Memory B cell (primary cell): ENCODE data around the gene CLEC4F.

ENCODE experiments used
- ATAC-seq: fragments of 150-1000 bp; cut with Tn5 transposase; 2 replicates; pipeline ENCODE4 v1.10.0; 2021; ENCODE audit warnings: low read depth, mild to moderate bottlenecking, moderate library complexity
- DNase-seq, 2 donors: peaks; one replicate each; pipeline ENCODE4 v3.0.0; 2022; ENCODE audit warnings: low spot score in 2 of 2
- H3K27ac Mint-ChIP-seq: one replicate; pipeline ENCODE4 v1.8.0; 2022; ENCODE audit warnings: mild to moderate bottlenecking, moderate library complexity, mixed read lengths
- H3K27me3 Mint-ChIP-seq: one replicate; pipeline ENCODE4 v1.8.0; 2022; ENCODE audit warnings: mixed read lengths
- H3K36me3 Mint-ChIP-seq: one replicate; pipeline ENCODE4 v1.8.0; 2022; ENCODE audit warnings: mild to moderate bottlenecking, mixed read lengths
- H3K4me1 Mint-ChIP-seq: one replicate; pipeline ENCODE4 v1.8.0; 2022; ENCODE audit warnings: mixed read lengths
- H3K4me3 Mint-ChIP-seq: one replicate; pipeline ENCODE4 v1.8.0; 2022; ENCODE audit warnings: mild to moderate bottlenecking, moderate library complexity, mixed read lengths
- H3K9me3 Mint-ChIP-seq: one replicate; pipeline ENCODE4 v1.8.0; 2022; ENCODE audit warnings: mixed read lengths

CLEC4F gene

DNA sequence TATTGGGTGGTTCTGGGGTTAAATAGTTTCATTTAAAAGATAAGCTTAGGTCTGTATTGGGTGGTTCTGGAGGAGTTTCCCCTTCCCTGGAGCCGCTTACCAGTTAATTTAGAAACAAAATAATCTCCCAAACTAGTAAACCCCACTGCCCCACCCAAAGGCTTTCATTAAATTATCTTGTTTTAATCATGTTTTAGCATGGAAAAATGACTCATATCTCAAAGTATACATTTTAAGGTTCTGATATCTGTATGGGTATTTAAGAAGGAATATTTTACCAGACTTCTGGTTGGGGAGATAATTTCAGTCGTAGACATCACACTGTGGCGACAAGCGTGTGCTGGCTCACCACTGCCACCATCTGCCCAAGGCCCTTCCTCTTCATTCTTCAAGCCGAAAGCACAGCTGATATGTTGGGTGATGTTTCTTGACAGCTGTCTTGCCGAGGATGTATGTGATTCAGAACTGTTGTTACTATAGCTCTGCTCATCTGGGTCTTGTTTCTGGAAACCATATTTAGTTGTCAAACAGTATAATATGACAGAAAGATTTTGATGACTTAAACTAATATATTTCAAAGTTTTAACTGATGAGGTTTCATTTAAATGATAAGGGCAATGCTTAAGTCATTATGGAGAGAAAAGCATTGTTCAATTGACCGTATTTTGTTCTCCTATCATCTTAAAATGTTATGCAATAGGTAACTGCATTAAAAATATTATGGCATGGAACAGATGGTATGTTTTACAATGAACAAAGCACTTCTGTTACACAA lies 35.1 kb downstream of the CLEC4F start:
- no peak for DNase-seq
- H3K9me3 Mint-ChIP-seq = no peaks in the 10 kb centered on the region
- H3K4me1 Mint-ChIP-seq = peaks cover 7% of the 10 kb centered on the region
- H3K36me3 Mint-ChIP-seq = no peaks in the 10 kb centered on the region
- ATAC-seq = peak; percentile 81
- H3K27ac Mint-ChIP-seq = no peak overlapping the region
- peaks cover 15% of the 10 kb centered on the region for H3K27me3 Mint-ChIP-seq
- H3K4me3 Mint-ChIP-seq = no peak overlapping the region

DNA sequence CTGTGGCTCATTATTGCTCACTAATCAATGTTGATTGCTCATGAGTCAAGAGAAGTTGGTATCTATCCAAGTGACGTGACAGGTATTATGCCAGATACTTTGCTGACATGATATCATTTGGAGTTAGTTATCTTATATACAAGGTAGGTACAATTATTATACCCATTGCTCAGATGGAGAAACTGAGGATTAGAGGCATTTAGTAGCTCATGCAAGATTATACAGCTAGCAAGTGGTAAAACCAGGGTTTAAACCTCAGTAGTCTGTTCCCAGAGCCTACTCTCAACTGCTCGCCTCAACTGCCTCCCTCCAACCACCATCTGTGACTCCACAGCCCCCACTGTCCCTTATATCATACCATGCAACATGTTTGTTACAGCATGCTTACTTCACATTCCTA lies 36.1 kb downstream of the CLEC4F start:
- H3K9me3 Mint-ChIP-seq = no peaks in the 10 kb centered on the region
- H3K4me1 Mint-ChIP-seq = peaks cover 3% of the 10 kb centered on the region
- no peaks in the 10 kb centered on the region for H3K36me3 Mint-ChIP-seq
- no peak for ATAC-seq
- no peak for DNase-seq
- H3K27me3 Mint-ChIP-seq = peaks cover 16% of the 10 kb centered on the region
- H3K4me3 Mint-ChIP-seq = no peak overlapping the region
- no peak overlapping the region for H3K27ac Mint-ChIP-seq

DNA sequence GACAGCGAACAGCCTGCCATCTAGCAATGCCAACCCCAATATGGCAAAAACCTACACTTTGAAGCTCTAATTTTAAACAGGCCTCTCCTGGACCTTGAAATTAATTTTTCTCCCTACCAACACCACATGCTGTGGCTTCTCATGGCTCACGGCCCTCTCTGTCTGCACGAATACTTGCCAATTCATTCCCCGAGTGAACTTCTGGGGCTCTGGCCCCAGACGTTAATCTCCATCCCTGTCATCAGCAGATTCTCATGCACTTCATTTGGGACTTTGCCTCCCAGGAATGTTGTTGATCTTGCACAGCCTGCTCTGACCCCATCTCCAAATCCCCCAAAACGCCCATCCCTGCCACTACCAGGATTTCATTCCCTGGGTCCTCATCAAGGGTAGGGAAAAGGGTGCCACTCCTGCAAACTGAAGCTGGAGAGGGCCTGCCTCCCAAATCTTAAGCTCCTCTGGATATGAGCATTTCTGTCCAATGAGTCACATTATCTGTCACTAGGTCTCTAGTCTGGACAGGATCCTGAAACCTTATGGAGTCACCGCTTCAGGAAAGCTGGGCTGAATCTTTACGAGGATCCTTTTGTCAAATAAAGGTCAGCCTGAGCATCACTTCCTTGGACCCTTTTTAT lies 40.4 kb downstream of the CLEC4F start:
- Mint-ChIP-seq H3K27ac (no peak overlapping the region), H3K9me3 (no peaks in the 10 kb centered on the region), H3K36me3 (no peaks in the 10 kb centered on the region), H3K4me3 (no peak overlapping the region), H3K27me3 (peaks cover 19% of the 10 kb centered on the region), H3K4me1 (no peaks in the 10 kb centered on the region)
- no peak for DNase-seq
- ATAC-seq = no peak

- Mint-ChIP-seq H3K27me3 (peaks cover 18% of the 10 kb centered on the region), H3K27ac (no peak overlapping the region), H3K36me3 (no peaks in the 10 kb centered on the region), H3K4me1 (no peaks in the 10 kb centered on the region), H3K4me3 (no peak overlapping the region), H3K9me3 (no peaks in the 10 kb centered on the region)
- DNase-seq (no peak), ATAC-seq (no peak)
These were observed 40.9 kb downstream of the CLEC4F start for GRCh38 chr2:70779491-70779890.

GRCh38 chr2:70778676-70779075 lies 41.7 kb downstream of the CLEC4F start:
- Mint-ChIP-seq H3K27ac (no peak overlapping the region), H3K9me3 (peaks cover 6% of the 10 kb centered on the region), H3K27me3 (peaks cover 22% of the 10 kb centered on the region), H3K4me3 (no peak overlapping the region), H3K4me1 (no peaks in the 10 kb centered on the region), H3K36me3 (peaks cover 4% of the 10 kb centered on the region)
- DNase-seq (no peak), ATAC-seq (no peak)

GRCh38 chr2:70777450-70777849 lies 42.9 kb downstream of the CLEC4F start:
- Mint-ChIP-seq H3K4me1 (no peaks in the 10 kb centered on the region), H3K4me3 (no peak overlapping the region), H3K27me3 (peaks cover 23% of the 10 kb centered on the region), H3K9me3 (peaks cover 7% of the 10 kb centered on the region), H3K36me3 (peaks cover 5% of the 10 kb centered on the region), H3K27ac (no peak overlapping the region)
- DNase-seq (no peak), ATAC-seq (no peak)

- DNase-seq (no peak), ATAC-seq (no peak)
- Mint-ChIP-seq H3K4me3 (no peak overlapping the region), H3K9me3 (peaks cover 7% of the 10 kb centered on the region), H3K27ac (no peak overlapping the region), H3K27me3 (peaks cover 23% of the 10 kb centered on the region), H3K36me3 (peaks cover 5% of the 10 kb centered on the region), H3K4me1 (no peaks in the 10 kb centered on the region)
These were observed 44.1 kb downstream of the CLEC4F start for GRCh38 chr2:70776266-70776665.

GRCh38 chr2:70775141-70775540 lies 45.3 kb downstream of the CLEC4F start:
- DNase-seq (no peak), ATAC-seq (no peak)
- Mint-ChIP-seq H3K4me1 (no peaks in the 10 kb centered on the region), H3K27ac (no peak overlapping the region), H3K36me3 (peaks cover 5% of the 10 kb centered on the region), H3K4me3 (no peak overlapping the region), H3K9me3 (peaks cover 7% of the 10 kb centered on the region), H3K27me3 (peaks cover 22% of the 10 kb centered on the region)

DNA sequence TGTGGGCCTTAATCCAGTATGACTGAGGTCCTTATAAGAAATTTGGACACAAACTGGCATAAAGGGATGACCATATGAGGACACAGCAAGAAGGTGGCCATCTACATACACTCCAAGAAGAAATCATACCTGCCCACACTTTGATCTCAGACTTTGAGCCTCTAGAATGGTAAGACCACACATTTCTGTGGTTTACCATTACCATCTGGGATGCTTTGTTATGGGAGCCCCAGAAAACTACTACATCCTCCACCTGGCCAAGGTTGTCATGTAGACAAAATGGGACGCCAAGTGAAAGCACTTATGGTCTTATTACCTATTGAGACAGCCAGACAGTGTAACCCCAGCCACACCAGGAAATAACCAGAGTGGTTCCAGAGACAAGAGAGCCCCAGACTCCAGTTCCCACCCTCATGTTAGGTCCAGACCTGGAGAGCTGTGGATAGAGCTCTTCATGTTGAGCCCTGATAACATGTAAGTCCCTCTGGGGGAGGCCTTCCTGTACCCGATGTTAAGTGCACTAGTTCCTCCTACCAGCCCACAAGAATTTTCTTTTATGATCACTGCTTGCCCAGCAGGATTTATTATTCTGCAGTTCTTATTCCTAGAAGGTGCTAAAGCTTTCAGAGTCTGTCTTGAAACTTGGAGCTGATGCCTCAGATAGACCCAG lies 47.8 kb downstream of the CLEC4F start:
- peaks cover 7% of the 10 kb centered on the region for H3K9me3 Mint-ChIP-seq
- DNase-seq (no peak), ATAC-seq (no peak)
- peaks cover 5% of the 10 kb centered on the region for H3K36me3 Mint-ChIP-seq
- H3K4me1 Mint-ChIP-seq = peaks cover 4% of the 10 kb centered on the region
- H3K4me3 Mint-ChIP-seq = no peak overlapping the region
- H3K27ac Mint-ChIP-seq = no peak overlapping the region
- peaks cover 18% of the 10 kb centered on the region for H3K27me3 Mint-ChIP-seq

GRCh38 chr2:70771446-70771845 lies 49.0 kb downstream of the CLEC4F start:
- no peak overlapping the region for H3K4me3 Mint-ChIP-seq
- H3K27me3 Mint-ChIP-seq = peaks cover 18% of the 10 kb centered on the region
- no peak overlapping the region for H3K27ac Mint-ChIP-seq
- DNase-seq = no peak
- no peak for ATAC-seq
- peaks cover 7% of the 10 kb centered on the region for H3K9me3 Mint-ChIP-seq
- H3K4me1 Mint-ChIP-seq = peaks cover 7% of the 10 kb centered on the region
- peaks cover 5% of the 10 kb centered on the region for H3K36me3 Mint-ChIP-seq

DNA sequence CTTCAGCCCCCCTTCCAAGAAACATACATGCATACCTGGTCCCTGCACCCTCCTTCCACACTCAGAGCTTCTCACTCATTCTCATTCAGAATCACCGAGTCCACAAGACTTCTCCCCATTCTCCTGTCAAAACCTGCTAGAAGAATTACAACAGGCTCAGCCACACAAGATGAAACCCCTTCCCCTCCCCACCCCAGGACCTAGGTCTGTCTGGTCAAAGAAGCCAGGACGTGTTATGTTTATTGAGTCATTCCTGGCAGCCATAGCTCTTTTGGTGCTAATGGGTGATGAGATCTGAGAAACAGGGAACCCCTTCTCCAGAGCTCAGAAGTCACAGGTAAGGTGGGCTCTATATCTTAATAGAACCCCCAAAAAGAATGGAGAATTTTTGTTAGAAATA lies 50.9 kb downstream of the CLEC4F start:
- no peak for DNase-seq
- ATAC-seq = no peak
- Mint-ChIP-seq H3K27ac (no peak overlapping the region), H3K36me3 (peaks cover 5% of the 10 kb centered on the region), H3K9me3 (peaks cover 7% of the 10 kb centered on the region), H3K4me3 (peak overlapping the region; percentile 81), H3K27me3 (peaks cover 10% of the 10 kb centered on the region), H3K4me1 (peaks cover 13% of the 10 kb centered on the region)

DNA sequence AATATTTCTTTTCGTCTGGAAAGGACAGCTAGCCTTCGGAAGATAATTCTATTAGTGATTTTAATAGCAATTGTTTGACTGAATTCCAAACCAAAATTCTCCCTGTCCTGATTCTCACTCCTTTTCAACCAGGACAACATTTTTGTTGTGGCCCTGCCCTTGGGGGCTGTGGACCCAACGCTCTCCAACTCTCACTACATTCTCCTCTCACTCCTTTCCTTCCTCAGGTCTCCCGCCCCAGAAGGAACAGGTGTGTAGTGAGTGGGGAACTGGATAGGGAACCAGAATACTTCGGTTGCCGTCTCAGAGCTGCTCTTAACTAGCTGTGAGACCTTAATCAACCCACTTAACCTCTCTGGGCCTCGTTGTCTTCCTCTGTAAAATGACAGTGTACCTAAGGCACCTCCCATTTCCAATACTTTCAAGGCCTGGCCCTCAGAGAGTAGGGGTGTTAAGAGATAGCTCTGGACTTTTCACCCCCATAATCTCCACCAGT lies 51.8 kb downstream of the CLEC4F start:
- no peak for ATAC-seq
- peaks cover 13% of the 10 kb centered on the region for H3K4me1 Mint-ChIP-seq
- peaks cover under 1% of the 10 kb centered on the region for H3K36me3 Mint-ChIP-seq
- peaks cover under 1% of the 10 kb centered on the region for H3K9me3 Mint-ChIP-seq
- H3K4me3 Mint-ChIP-seq = peak overlapping the region; percentile 81
- peaks cover 5% of the 10 kb centered on the region for H3K27me3 Mint-ChIP-seq
- peak overlapping the region; percentile 90 for H3K27ac Mint-ChIP-seq
- no peak for DNase-seq

DNA sequence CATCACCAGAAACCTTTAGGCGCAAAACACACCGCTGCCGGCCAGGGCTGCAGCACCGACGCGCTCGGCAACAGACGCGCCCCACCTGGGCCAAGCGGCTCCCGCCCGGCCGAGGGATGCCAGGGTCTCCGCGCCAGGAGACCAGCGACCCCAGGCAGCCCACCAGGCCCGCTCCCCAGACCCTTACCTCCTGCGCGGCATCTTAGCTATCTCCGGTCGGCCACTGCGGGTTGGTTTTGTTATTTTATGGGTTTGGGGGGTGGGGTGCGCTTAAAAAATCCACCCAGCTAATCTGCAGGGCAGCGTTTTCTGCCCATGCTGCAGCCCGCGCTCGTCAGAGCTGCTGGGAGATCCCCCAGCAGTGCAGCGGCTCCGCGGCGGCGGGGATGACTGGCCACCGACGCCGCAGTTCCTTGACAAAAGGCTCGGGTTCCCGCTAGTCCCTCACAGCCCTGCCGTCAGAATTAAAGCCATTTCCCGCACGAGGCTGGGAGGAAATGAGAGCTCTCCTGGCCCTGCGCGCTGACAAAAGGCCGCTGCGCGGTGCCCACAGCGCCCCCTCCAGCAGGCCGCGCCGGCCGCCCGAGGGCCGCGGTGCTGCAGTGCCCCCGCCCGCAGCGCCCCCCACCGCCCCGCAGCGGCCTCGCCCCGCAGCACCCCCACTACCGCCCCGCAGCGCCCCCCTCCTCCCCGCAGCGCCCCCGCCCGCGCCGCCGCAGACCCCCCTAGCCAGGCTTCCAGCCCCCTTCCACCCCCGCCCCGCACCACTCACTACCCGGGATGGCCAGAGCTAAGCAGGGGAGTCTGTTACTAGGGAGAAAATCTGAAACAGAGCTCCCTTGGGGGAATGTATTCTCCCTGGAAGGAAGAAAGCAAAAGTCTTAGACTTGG lies 52.5 kb downstream of the CLEC4F start, which contains the start of gene ADD2:
Gene ADD2 (minus strand): TSS at position 502 of the 891 bp plus-strand sequence. CDS start 61,792 bp downstream, outside the sequence.
- peaks cover 13% of the 10 kb centered on the region for H3K4me1 Mint-ChIP-seq
- peak; percentile 49 to 50 for DNase-seq
- H3K27me3 Mint-ChIP-seq = peaks cover 4% of the 10 kb centered on the region
- ATAC-seq = peak; percentile 80
- peak within 1 kb of the TSS; percentile 94 for H3K4me3 Mint-ChIP-seq
- H3K9me3 Mint-ChIP-seq = no peaks in the 10 kb centered on the region
- H3K27ac Mint-ChIP-seq = peak within 1 kb of the TSS; percentile 90
- no peaks in the 10 kb centered on the region for H3K36me3 Mint-ChIP-seq
